AG04450 (cell line): ENCODE results near the gene ZFYVE28. TPM values are rescaled to one million over a fixed set of nuclear protein-coding genes. Genes with fewer than 3 reads are reported as not detected.

Source experiments
- CTCF ChIA-PET: fragments of 300-600, 350-600 bp; formaldehyde crosslinking; extraction: SDS; loops from one replicate; lab custom pipeline; 2022; ENCODE audit warnings: antibody characterized with exemption, inconsistent platforms; lab: Charles Lee
- POLR2A ChIA-PET: fragments of 350-600 bp; formaldehyde crosslinking; extraction: SDS; loops from one replicate; lab custom pipeline; 2021; ENCODE audit warnings: antibody characterized with exemption, inconsistent platforms; lab: Yijun Ruan, JAX
- DNase-seq: peaks from one replicate; pipeline ENCODE4 v3.0.0-alpha.2; 2011; ENCODE audit warnings: low read depth, low spot score
- H3K27ac ChIP-seq: one replicate; pipeline ENCODE4 v1.5.1; 2012; ENCODE audit warnings: low read depth, low read length, control low read depth
- H3K27me3 ChIP-seq: one replicate; pipeline ENCODE4 v1.6.0; 2012; ENCODE audit warnings: low read length; ENCODE audit not compliant: control insufficient read depth, insufficient read depth
- H3K4me3 ChIP-seq: 2 replicates; pipeline ENCODE4 v1.5.1; 2011; ENCODE audit warnings: mild to moderate bottlenecking, low read depth, low read length, control low read depth
- H3K9me3 ChIP-seq: 2 replicates; pipeline ENCODE4 v1.5.1; 2012; ENCODE audit warnings: low read length; ENCODE audit not compliant: control insufficient read depth, insufficient read depth
- polyA plus RNA-seq: library from polyadenylated mRNA; depleted of rRNA; stranded (reverse); fragments of >200 nt; gene quantifications from 2 replicates; pipeline ENCODE4 v1.2.3, GENCODE V29; 2011
- TF ChIP-seq, protein P1 (sequence below): IDR thresholded peaks from 2 replicates; pipeline ENCODE4 v1.5.1; 2011; ENCODE audit warnings: low read depth, low read length, control low read depth, inconsistent platforms

The ZFYVE28 gene
- polyA plus RNA-seq, 1 experiment: 2.2 TPM

DNA sequence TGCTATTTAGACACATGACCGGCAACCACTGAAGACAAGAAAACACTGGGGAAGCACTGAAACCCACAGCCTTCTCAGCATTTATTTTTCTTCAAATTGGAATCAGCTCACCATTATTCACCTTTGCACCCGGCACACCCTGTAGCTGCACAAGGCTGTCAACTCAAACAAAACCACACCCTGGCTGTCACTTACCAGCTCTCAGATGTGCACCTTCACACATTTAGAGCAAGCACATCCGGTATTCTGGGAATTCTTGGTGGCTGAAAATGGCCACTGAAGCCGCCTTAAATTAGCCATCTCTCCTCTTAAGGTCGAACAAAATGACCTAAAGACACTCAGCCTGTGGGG is 5.9 kb downstream of the ZFYVE28 start:
- POLR2A ChIA-PET: no interaction called here
- TF ChIP-seq, protein P1, sequence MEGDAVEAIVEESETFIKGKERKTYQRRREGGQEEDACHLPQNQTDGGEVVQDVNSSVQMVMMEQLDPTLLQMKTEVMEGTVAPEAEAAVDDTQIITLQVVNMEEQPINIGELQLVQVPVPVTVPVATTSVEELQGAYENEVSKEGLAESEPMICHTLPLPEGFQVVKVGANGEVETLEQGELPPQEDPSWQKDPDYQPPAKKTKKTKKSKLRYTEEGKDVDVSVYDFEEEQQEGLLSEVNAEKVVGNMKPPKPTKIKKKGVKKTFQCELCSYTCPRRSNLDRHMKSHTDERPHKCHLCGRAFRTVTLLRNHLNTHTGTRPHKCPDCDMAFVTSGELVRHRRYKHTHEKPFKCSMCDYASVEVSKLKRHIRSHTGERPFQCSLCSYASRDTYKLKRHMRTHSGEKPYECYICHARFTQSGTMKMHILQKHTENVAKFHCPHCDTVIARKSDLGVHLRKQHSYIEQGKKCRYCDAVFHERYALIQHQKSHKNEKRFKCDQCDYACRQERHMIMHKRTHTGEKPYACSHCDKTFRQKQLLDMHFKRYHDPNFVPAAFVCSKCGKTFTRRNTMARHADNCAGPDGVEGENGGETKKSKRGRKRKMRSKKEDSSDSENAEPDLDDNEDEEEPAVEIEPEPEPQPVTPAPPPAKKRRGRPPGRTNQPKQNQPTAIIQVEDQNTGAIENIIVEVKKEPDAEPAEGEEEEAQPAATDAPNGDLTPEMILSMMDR: no peak
- no peaks in the 10 kb centered on the region for H3K9me3 ChIP-seq
- H3K27ac ChIP-seq: no peak overlapping the region
- CTCF ChIA-PET: interaction anchor here (0.7 to 1.9 kb wide), 4 partner anchors 11 to 193 kb away, joined by 3 to 5 read pairs (median 4); no protein-coding TSS in a partner anchor
- H3K27me3 ChIP-seq: peaks cover 30% of the 10 kb centered on the region
- DNase-seq: no peak
- peak overlapping the region; percentile 49 for H3K4me3 ChIP-seq

DNA sequence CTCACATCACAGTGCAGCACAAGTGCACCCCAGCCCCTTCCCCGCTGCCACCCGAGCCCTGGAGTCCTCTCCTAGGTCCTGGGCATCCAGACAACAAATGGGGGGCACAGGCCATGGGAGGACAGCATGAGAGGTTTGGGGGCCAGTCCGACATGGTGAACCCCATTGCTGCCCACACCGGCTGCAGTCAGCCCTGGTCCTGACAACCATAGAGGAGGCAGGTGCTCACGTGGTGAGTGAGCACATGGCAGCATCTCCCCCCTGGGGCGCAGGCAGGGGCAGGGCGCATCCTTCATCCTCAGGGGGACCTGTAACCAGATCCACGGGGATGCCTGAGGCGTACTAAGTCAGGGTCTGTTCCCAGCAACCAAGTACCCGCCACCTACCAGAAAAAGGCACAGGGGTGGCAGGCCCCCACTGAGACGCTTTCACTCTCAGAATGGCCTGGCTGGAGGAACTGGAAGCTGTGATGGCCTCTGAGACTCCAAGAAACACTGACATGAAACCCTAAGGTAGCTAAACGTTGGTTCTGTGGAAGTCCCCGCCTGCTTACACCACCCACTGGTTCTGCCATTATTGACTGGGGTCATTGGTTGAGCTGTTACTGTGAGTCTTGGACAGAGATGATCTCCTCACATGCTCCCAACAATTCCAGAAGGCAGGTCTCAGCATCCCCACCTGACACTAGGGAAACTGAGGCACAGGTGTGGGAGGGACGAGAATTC is 6.5 kb downstream of the ZFYVE28 start:
- Histone ChIP-seq H3K27ac (no peak overlapping the region), H3K27me3 (peaks cover 26% of the 10 kb centered on the region), H3K4me3 (no peak overlapping the region), H3K9me3 (no peaks in the 10 kb centered on the region)
- ChIA-PET POLR2A (no interaction called here), CTCF (interaction anchor here (0.6 to 1.9 kb wide), 4 partner anchors 21 to 192 kb away, joined by 3 to 5 read pairs (median 4); no protein-coding TSS in a partner anchor)
- DNase-seq: no peak
- TF ChIP-seq, protein P1: no peak

DNA sequence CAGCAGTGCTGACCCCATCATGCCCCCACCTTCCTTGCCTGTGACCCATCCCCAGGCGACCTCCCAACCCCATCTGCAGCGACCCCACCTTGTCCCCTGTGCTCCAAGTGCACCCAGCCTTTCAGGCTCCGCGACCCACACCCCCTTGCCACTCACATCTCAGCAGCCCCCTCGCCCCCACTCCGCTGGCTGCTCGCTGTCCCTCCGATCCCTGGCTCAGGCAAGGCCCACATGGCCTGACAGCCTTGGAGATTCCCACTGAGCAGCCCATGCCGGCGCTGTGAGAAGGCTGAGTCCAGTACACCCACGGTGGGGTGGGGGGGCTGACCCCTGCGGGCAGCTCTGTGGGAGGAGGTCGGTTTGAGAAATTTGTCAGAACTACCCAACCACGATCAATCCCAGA is 9.1 kb downstream of the ZFYVE28 start:
- CTCF ChIA-PET: no interaction called here
- POLR2A ChIA-PET: no interaction called here
- H3K27ac ChIP-seq: no peak overlapping the region

DNA sequence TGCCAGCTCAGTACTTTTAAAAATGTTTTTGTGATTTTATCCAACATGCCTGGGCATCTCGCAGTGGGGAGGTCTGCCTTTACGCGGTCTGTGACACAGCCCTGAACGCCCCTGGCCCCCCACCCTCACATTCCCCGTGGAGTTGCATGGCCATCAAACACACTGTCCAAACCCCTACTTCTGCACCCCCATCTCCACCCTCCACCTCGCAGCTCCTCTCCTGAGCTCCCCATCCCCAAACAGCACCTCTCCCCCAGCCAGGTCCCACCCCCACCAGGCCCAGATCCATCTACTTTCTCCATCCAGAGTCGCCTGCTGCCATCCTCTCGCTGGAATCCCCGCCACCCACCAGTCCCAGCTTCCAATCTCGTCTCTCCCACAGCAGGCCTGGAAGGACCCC is 9.5 kb downstream of the ZFYVE28 start:
- TF ChIP-seq, protein P1: no peak
- Histone ChIP-seq H3K27ac (no peak overlapping the region), H3K4me3 (no peak overlapping the region), H3K9me3 (no peaks in the 10 kb centered on the region), H3K27me3 (peaks cover 4% of the 10 kb centered on the region)
- ChIA-PET POLR2A (no interaction called here), CTCF (no interaction called here)
- DNase-seq: no peak

More for the DNA sequence above, 9.1 kb downstream of the ZFYVE28 start:
- DNase-seq: no peak
- Histone ChIP-seq H3K27me3 (peaks cover 8% of the 10 kb centered on the region), H3K4me3 (no peak overlapping the region), H3K9me3 (no peaks in the 10 kb centered on the region)
- TF ChIP-seq, protein P1: no peak

DNA sequence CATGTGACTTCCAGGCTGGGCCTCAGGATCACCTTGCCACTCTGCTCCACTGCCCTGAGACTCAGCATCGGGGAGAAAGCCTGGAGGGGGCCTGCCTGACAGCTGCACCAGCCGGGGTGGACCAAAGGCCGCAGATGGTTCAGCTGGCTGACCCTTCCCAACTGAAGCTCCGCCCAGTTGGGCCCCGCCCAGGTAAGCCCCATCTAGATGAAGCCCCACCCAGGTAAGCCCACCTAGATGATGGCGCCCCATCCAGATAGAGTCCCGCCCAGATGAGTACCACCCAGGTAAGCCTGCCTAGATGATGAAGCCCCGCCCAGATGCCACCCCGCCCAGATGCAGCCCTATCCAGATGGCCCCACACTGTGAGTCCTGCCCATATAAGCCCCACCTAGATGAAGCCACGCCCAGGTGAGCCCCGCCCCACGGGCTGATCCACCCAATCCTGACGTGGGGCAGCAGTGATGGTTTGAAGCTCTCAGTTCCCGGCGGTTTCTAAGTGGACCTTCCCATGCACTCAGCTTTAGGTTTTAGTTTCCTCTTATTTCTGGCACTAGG is 10.0 kb downstream of the ZFYVE28 start:
- Histone ChIP-seq H3K4me3 (no peak overlapping the region), H3K27me3 (peaks cover 3% of the 10 kb centered on the region), H3K27ac (no peak overlapping the region), H3K9me3 (no peaks in the 10 kb centered on the region)
- TF ChIP-seq, protein P1: no peak
- ChIA-PET POLR2A (no interaction called here), CTCF (no interaction called here)
- no peak for DNase-seq
